C4-2B (cell line): ENCODE results near the gene GGCT.
"Not testable (repeated sequence)": the region's sequence is repeated elsewhere in the genome, so short reads cannot be mapped to it uniquely, and the experiment has no call there.

Source experiments
- H3K27ac ChIP-seq: fragments of 450-650 bp; 2 replicates; pipeline ENCODE4 v1.5.1; 2017
- ZFX ChIP-seq: fragments of 450-650 bp; IDR thresholded peaks from 2 replicates; pipeline ENCODE4 v1.6.1; 2017
- TF ChIP-seq, protein P1 (sequence below): fragments of 450-650 bp; conservative IDR thresholded peaks from 2 replicates; pipeline ENCODE4 v1.5.1; 2017; ENCODE audit warnings: mild to moderate bottlenecking

GGCT gene

DNA sequence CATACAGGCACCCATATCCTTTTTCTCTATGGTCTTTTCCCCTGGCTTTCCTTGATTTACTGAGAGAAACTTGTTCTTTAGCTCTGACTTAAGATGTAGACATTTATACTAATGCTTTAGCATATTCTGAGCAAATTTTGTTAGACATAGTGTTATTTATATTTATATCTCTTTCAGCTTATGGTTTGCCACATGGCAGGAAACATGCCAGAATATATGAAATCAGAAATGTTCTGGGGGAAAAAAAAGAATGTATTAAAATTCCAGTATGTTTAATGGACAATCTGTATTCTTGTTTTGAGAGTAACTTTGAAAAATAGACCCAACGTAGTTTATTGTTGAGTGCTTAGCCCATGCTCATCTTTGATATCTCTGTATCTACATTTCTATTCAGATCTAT, 10.1 kb upstream of the GGCT start:
- no peak for TF ChIP-seq ZFX
- TF ChIP-seq, protein P1, sequence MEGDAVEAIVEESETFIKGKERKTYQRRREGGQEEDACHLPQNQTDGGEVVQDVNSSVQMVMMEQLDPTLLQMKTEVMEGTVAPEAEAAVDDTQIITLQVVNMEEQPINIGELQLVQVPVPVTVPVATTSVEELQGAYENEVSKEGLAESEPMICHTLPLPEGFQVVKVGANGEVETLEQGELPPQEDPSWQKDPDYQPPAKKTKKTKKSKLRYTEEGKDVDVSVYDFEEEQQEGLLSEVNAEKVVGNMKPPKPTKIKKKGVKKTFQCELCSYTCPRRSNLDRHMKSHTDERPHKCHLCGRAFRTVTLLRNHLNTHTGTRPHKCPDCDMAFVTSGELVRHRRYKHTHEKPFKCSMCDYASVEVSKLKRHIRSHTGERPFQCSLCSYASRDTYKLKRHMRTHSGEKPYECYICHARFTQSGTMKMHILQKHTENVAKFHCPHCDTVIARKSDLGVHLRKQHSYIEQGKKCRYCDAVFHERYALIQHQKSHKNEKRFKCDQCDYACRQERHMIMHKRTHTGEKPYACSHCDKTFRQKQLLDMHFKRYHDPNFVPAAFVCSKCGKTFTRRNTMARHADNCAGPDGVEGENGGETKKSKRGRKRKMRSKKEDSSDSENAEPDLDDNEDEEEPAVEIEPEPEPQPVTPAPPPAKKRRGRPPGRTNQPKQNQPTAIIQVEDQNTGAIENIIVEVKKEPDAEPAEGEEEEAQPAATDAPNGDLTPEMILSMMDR = no peak
- no peak overlapping the region for H3K27ac ChIP-seq

DNA sequence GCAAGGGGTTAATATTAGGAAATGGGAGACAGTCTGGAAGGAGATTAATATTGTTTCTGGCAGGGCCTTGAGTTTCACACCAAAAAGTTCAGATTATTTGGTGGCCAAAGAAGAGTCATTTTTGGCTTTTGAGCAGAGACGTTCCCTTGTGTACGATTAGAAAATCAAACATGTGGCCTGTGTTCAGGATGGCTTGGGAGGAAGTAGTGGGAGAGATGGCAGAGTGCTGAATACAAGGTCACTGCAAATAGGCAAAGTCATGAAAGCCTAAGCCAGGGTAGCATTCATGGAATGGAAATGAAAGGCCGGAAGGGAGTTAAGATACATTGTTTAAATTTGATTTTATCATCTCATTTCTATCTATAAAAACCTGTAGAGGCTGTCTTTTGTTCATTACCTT, 9.5 kb upstream of the GGCT start:
- TF ChIP-seq, protein P1 = no peak
- no peak for TF ChIP-seq ZFX
- no peak overlapping the region; the same call in 1 of the 2 replicates for H3K27ac ChIP-seq

DNA sequence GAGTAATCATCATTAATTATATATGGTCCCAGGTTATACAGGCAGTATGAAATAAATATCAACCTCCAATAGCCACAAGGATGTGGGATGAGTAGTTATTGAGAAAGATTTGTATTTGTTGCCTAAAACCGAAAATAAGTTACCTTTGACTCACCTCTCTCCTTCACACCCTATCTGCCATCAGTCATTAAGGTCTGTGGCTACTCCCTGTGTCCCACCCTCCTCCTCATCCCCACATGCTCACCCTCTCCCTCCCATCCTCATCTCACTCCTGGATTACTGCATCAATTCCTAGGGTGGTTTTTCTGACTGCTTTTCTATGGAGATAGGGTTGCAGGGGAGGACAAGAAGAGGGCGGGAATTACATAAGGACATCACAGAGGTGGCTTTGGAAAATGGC, 9.1 kb upstream of the GGCT start:
- H3K27ac ChIP-seq = no peak overlapping the region; the same call in 1 of the 2 replicates
- TF ChIP-seq, protein P1 = no peak
- TF ChIP-seq ZFX = no peak

DNA sequence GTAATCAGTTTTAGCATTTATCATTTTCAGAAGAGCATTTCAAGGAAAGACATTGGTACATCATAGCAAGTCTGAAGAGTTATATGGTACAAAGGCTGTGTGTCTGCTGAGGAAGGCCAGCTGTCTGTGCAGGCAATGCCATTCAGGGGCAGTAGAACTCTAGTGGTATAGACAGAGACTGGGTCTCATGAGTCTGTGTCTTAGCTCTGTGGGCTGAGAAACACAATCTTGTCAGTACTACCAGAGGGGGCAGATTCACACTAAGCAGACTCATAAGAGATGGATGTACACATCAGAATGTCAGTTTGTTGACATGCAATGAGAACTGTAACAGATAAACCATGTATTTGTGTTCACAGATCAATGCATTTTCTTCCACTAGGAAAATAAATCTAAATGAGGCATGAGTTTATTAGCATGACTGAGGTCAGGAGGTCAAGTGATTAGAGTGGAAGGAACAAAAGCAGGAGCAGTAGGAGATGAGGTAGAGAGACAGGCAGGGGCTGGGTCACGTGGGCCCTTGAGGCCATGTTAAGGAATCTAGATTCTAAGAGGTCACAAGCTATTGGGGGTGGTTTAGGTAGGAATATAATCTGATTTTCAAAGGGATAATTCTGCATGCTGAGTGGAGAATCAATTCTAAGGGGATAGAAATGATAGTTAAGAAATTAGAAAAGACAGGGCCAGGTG, 7.5 kb upstream of the GGCT start:
- TF ChIP-seq, protein P1 = no peak
- TF ChIP-seq ZFX = no peak
- no peak overlapping the region for H3K27ac ChIP-seq

DNA sequence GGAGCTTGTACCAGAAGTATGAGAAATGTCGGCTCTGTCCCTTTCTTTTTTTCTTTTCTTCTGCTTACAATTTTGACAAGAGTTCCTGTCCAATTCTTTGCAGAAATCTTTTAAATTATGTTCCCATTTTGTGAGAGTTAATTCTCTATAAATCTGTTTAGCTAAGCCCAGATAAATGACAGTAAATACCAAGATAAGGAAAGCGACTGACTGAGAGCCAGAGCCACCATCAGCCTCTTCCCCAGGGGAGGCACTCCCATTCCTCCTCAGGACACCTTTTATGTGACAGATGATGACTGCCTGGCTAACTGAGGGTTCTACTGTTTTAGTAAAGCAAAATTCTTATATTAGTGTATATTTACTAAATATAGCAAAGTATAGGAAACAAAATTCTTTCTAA, 6.9 kb upstream of the GGCT start:
- TF ChIP-seq, protein P1 = no peak
- no peak for TF ChIP-seq ZFX
- H3K27ac ChIP-seq = no peak overlapping the region

DNA sequence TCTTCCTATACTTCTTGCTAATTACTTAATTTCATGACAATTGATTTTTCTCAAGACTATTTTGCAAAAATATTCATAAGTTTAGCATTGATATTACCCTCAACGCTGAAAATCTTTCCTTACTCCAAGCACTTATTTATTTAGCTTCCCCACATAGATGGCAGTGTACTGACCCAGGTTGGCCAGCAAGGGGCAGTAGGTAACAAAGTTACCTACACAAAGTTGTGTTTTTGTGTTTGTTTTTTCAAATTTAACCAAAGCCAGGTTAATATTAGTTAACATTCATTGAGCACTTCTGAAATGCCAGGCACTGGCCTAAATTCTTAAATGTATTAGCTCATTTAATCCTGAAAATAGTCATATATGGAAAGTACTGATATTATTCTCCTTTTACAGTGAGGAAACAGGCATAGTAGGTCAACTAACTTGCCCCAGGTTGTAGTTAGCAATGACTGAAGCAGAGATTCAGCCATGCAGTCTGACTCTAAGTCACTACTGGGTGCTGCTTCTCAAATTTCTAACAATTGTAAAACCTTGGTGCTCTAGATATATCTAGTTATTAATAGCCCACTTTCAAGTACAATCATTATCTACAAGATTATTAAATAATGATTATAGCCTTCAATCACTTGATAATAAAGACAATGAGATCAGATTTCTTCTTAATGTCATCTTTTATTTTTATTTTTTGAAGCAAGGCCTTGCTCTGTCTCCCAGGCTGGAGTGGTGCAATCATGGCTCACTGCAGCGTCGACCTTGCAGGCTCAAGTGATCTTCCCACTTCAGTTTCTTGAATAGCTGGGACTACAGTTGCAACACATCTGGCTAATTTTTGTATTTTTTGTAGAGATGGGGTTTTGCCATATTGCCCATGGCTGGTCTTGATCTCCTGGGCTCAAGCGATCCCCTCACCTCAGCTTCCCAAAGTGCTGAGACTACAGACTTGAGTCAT, 5.8 kb upstream of the GGCT start:
- no peak for TF ChIP-seq ZFX
- TF ChIP-seq, protein P1 = peak; percentile 79
- no peak overlapping the region for H3K27ac ChIP-seq

DNA sequence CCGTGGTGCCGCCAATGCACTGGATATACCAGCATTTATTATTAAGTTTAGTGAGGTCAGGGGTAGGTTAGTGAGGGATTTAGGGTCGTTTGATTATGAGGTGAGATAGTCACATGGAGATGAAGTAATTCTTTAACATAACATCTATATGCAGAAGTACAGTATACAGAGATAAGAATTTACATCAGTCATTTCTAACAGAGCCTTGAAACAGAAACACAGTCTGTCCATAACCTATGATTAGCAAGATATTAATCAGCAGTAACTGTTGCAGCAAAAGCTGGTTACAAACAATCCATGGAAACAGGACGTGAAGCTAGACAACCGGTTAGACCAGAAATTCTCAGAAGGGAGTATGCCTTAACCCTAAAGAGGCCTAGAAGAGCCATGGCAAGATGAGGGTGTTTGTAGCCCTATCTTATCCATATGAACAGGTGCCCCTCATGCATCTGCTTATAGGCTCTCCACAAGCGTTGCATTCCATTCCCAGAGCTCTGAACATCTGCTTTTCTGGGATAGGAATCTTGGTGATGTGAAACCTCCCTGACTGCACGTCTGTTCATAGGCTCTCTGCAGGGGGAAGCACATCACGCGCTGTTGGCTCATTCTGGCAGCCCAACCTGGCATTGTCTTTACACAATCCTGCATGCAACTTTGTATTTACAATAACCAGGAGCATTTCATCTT, 4.7 kb upstream of the GGCT start:
- H3K27ac ChIP-seq = peak overlapping the region; percentile 31

DNA sequence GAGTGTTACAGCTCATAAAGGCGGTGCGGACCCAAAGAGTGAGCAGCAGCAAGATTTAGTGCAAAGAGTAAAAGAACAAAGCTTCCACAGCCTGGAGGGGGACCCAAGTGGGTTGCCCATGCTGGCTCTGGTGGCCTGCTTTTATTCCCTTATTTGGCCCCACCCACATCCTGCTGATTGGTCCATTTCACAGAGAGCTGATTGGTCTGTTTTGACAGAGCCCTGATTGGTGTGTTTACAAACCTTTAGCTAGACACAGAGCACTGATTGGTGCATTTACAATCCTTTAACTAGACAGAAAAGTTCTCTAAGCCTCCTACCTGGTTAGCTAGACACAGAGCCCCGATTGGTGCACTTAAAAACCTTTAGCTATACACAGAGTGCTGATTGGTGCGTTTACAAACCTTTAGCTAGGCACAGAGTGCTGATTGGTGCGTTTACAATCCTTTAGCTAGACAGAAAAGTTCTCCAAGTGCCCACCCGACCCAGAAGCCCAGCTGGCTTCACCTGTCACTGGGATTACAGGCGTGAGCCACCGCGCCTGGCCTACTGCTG, 2.8 kb upstream of the GGCT start:
- not testable (repeated sequence) for H3K27ac ChIP-seq
